GM19099 (cell line): ENCODE data around the gene OR8D1.

Source experiments
- POLR2A ChIP-seq: IDR thresholded peaks from 3 replicates; pipeline ENCODE4 v1.6.1; 2011; ENCODE audit warnings: low read depth; ENCODE audit not compliant: insufficient read length; ENCODE audit errors: extremely low read depth

Gene OR8D1

GRCh38 chr11:124313849-124314248 lies at the start of gene OR8D1:
Gene OR8D1 (minus strand): TSS chr11:124313949. CDS start chr11:124310766, 3,183 bp downstream.
- TF ChIP-seq POLR2A: no peak

- TF ChIP-seq POLR2A: no peak
Observed at GRCh38 chr11:124359566-124359965, 45.8 kb upstream of the OR8D1 start.

- TF ChIP-seq POLR2A: no peak
Observed at GRCh38 chr11:124346311-124346955, 32.7 kb upstream of the OR8D1 start.

- no peak for TF ChIP-seq POLR2A
Observed at GRCh38 chr11:124344346-124344745, 30.6 kb upstream of the OR8D1 start.

GRCh38 chr11:124340142-124340447 lies 26.3 kb upstream of the OR8D1 start:
- TF ChIP-seq POLR2A: no peak

- TF ChIP-seq POLR2A: no peak
Observed at GRCh38 chr11:124339396-124340141, 25.8 kb upstream of the OR8D1 start.

GRCh38 chr11:124331873-124332272 lies 18.1 kb upstream of the OR8D1 start:
- no peak for TF ChIP-seq POLR2A

- no peak for TF ChIP-seq POLR2A
Observed at GRCh38 chr11:124329787-124330478, 16.2 kb upstream of the OR8D1 start.

GRCh38 chr11:124327775-124328174 lies 14.0 kb upstream of the OR8D1 start:
- TF ChIP-seq POLR2A: no peak

- TF ChIP-seq POLR2A: no peak
Observed at GRCh38 chr11:124322356-124322755, 8.6 kb upstream of the OR8D1 start.

- TF ChIP-seq POLR2A: no peak
Observed at GRCh38 chr11:124320097-124320496, 6.3 kb upstream of the OR8D1 start, which contains the start of gene OR8D2. Gene OR8D2 (minus strand): TSS chr11:124320197. CDS start chr11:124320197, 0 bp downstream.

GRCh38 chr11:124315052-124315451 lies 1.3 kb upstream of the OR8D1 start:
- TF ChIP-seq POLR2A: no peak

- no peak for TF ChIP-seq POLR2A
Observed at GRCh38 chr11:124313131-124313530, 618 bp downstream of the OR8D1 start.

GRCh38 chr11:124311670-124312069 lies 2.1 kb downstream of the OR8D1 start:
- TF ChIP-seq POLR2A: no peak

- no peak for TF ChIP-seq POLR2A
Observed at GRCh38 chr11:124311269-124311668, 2.5 kb downstream of the OR8D1 start.

GRCh38 chr11:124310721-124311120 lies 3.0 kb downstream of the OR8D1 start:
- no peak for TF ChIP-seq POLR2A
